ENCODE measurements around the gene CEP57L1. TPM values are rescaled to one million over a fixed set of nuclear protein-coding genes. Genes with fewer than 3 reads are reported as not detected.

Gene CEP57L1
- total and polyA plus RNA-seq, 9 of the 15 experiments (the other 6 are each of a cell fraction or from before 2014, with no cell fraction given): 39.4 to 88.6 (median 61.8) TPM

DNA sequence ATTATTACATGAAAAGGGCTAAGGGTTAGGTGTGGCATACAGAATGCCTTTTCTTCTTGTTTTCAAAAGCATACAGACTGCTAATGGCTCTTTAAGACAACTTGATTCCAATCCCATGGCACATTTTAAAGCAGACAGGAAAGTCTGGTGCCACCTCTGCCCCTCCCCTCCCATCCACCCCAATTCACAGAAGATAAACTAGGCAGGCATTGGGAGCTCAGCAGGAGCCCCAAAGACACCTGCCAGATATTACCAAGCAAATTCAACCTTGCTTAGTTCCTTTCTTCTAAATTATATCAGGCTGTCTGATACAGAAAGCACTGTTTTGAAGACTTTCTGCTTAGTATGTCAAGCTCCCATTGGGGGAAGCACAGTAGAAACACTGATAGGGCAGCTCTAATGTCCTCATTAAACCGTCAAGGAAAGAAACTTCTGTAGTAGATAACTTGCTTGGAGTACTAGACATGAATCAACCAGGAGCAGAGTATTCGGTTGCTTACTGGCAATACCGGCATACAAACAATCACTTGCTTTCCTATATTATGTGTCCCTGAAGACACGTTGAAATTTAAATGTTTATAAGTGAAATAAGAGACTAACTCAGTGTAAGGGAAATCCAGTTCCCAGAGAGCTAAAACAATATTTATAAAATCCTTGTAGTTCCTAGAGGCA, 13.7 kb upstream of the CEP57L1 start (continued):
- TF ChIP-seq, protein P1, sequence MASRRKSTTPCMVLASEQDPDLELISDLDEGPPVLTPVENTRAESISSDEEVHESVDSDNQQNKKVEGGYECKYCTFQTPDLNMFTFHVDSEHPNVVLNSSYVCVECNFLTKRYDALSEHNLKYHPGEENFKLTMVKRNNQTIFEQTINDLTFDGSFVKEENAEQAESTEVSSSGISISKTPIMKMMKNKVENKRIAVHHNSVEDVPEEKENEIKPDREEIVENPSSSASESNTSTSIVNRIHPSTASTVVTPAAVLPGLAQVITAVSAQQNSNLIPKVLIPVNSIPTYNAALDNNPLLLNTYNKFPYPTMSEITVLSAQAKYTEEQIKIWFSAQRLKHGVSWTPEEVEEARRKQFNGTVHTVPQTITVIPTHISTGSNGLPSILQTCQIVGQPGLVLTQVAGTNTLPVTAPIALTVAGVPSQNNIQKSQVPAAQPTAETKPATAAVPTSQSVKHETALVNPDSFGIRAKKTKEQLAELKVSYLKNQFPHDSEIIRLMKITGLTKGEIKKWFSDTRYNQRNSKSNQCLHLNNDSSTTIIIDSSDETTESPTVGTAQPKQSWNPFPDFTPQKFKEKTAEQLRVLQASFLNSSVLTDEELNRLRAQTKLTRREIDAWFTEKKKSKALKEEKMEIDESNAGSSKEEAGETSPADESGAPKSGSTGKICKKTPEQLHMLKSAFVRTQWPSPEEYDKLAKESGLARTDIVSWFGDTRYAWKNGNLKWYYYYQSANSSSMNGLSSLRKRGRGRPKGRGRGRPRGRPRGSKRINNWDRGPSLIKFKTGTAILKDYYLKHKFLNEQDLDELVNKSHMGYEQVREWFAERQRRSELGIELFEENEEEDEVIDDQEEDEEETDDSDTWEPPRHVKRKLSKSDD (conservative IDR thresholded peaks at IDR 0.05; ENCODE audit: low read length): no peak
- TF ChIP-seq ZKSCAN1 (IDR thresholded peaks at IDR 0.05; ENCODE audit: low read depth, low read length) (no peak), ID3 (CRISPR knock-in tag; IDR thresholded peaks at IDR 0.05) (no peak), ID3 (tag; IDR thresholded peaks at IDR 0.05) (no peak)

DNA sequence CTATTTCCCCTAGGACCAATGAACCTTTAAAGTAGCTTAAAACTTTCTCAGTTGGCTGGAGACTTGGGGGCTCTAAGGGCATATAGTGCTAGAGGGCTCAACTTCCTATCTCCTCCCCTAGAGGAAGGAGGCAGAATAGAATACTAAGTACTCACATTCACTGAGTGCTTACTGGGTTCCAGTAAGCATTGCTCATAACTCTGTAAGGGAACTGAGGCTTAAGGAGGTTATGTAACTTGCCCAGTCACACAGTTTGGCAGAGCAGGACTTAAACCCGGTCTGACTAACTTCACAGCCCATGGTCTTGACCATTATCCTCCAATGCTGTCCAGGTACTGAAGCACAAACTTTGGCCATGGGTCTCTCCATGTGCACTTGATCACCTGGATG, 13.1 kb upstream of the CEP57L1 start:
- 20% methylated on average over 1 of the region's 1 CpG for whole genome bisulfite sequencing (ENCODE audit: insufficient coverage, low coverage, missing lambda C conversion rate)

More for the DNA sequence above, 13.1 kb upstream of the CEP57L1 start:
- TF ChIP-seq WHSC1 (IDR thresholded peaks at IDR 0.05; ENCODE audit: low read length): no peak
- TF ChIP-seq, protein P2, sequence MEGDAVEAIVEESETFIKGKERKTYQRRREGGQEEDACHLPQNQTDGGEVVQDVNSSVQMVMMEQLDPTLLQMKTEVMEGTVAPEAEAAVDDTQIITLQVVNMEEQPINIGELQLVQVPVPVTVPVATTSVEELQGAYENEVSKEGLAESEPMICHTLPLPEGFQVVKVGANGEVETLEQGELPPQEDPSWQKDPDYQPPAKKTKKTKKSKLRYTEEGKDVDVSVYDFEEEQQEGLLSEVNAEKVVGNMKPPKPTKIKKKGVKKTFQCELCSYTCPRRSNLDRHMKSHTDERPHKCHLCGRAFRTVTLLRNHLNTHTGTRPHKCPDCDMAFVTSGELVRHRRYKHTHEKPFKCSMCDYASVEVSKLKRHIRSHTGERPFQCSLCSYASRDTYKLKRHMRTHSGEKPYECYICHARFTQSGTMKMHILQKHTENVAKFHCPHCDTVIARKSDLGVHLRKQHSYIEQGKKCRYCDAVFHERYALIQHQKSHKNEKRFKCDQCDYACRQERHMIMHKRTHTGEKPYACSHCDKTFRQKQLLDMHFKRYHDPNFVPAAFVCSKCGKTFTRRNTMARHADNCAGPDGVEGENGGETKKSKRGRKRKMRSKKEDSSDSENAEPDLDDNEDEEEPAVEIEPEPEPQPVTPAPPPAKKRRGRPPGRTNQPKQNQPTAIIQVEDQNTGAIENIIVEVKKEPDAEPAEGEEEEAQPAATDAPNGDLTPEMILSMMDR (IDR thresholded peaks at IDR 0.05 in 2 of 3, conservative IDR thresholded peaks at IDR 0.05 in 1 of 3; ENCODE audit: insufficient read depth in 2 of 3, low read depth in 1 of 3, low read length in 3 of 3): peak in 2 of 3 experiments; percentile 23 to 24; a peak in 2 of 6 replicates
- peaks cover 2% of the 10 kb centered on the region for H3K9me1 ChIP-seq (ENCODE audit: control insufficient read depth, insufficient read depth, low read length)
- no peaks in the 10 kb centered on the region for H3K9me3 ChIP-seq (replicated peaks; ENCODE audit: control insufficient read depth, insufficient read depth, low read depth, low read length)
- H3K4me1 ChIP-seq (replicated peaks in 1 of 2; ENCODE audit: control insufficient read depth in 2 of 2, insufficient read depth in 2 of 2, low read length in 2 of 2): no peaks in the 10 kb centered on the region; a peak in 1 of 5 replicates
- no TSS peak for BruUV-seq (replicated peaks)
- CTCF ChIA-PET (ENCODE audit: low intra/inter-chr PET ratio): no interaction called here
- H3K9ac ChIP-seq (ENCODE audit: insufficient read depth in 1 of 2, low read depth in 2 of 2, low read length in 2 of 2): no peak overlapping the region
- ATAC-seq: peak; percentile 91
- H3K27me3 ChIP-seq (ENCODE audit: control insufficient read depth in 2 of 2, insufficient read depth in 2 of 2, low read length in 2 of 2): no peaks in the 10 kb centered on the region
- POLR2A ChIA-PET: interaction anchor here (0.7 to 1.4 kb wide), 4 partner anchors 9 to 12 kb away, joined by 3 to 12 read pairs (median 4); partner anchors contain the start of gene SESN1
- peak in 1 of 4 experiments; percentile 23 for DNase-seq (ENCODE audit: extremely low read depth in 1 of 4, low spot score in 3 of 4)
- in situ Hi-C loops (cut with MboI) (no loop called here), intact Hi-C loops (cut with micrococcal nuclease) (no loop called here)
- H3K36me3 ChIP-seq (ENCODE audit: control insufficient read depth, insufficient read depth, low read length): no peaks in the 10 kb centered on the region
- H3K4me3 ChIP-seq: no peak overlapping the region
- no peaks in the 10 kb centered on the region for H3K79me2 ChIP-seq (ENCODE audit: control insufficient read depth, insufficient read depth, low read length)
- no peak for FAIRE-seq
- H4K20me1 ChIP-seq (replicated peaks; ENCODE audit: control insufficient read depth, insufficient read depth, low read length): no peaks in the 10 kb centered on the region
- no peak overlapping the region for H3K4me2 ChIP-seq (ENCODE audit: insufficient read depth, low read length)
- H3K27ac ChIP-seq (ENCODE audit: extremely low read depth, low read depth, low read length): no peak overlapping the region
- no peak overlapping the region for H2AFZ ChIP-seq (ENCODE audit: low read depth, low read length)
